COLO668 (cell line): ENCODE data around the gene NAT8.
"Not testable (repeated sequence)": the region's sequence is repeated elsewhere in the genome, so short reads cannot be mapped to it uniquely, and the experiment has no call there.

Experiments
- DNase-seq: peaks from one replicate; lab custom pipeline; 2025; ENCODE audit not compliant: unreplicated experiment; lab: John Stamatoyannopoulos, UW

The NAT8 gene

DNA sequence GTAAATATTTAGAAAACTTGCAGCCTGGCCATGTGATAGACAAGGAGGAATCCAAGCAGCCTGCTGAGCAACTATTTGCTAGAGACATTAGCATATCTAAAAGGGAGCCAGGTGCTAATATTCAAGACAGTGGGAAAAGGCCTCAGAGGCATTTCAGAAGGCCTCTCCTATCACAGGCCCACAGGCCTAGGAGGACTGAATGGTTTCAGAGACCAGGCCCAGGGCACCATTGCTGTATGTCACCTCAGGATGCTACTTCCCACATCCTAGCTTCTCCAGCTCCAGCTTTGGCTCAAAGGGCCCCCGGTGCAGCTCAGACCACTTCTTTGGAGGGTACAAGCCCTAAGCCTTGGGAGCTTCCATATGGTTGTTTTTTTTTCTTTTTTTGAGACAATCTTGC, 3.8 kb downstream of the NAT8 start:
- no peak for DNase-seq

DNA sequence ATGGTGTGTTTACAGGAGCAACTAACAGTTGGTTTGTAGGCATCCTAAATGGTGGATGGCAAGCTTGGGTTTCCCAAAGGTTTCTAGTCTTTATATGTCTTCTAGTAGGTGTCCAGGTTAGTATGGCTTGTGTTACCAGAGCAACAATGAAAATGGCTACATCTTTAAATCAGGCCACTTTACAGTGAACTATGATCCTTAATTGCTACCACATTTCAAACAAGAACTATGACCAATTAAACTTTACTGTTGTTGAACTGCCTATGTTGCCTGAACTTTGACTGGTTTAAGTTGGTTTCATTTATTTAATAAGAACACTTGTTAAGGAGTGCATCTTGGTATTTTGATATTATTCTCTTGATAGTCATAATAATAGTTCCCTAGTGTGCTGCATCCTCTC, 5.2 kb downstream of the NAT8 start:
- not testable (repeated sequence) for DNase-seq

DNA sequence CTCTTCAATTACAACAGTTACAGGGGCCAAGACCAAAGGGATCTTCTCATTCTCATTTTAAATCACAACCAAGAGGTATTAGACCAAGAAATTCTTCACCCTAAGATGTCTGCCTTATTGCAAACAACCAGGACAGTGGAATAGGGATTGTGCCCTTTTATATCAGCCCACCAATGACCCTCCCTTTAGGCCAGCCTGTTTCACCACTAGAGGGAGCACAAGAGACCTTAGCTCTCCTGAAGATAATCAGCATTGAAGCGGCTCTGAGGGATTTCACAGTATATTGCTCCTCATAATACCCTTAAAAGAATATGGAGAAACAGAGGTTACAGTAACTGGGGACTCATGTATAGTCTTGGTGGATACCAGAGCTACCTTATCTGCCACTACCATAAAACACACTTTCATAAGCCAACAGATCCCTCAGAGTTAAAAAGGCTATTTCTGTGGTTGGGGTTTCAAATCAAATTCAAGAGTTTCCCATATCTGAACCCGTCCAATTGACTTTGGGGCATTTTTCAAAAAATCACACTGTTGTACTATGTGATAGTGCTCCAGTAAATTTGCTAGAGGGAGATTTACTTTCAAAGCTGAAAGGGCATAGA, 11.5 kb downstream of the NAT8 start:
- peak; percentile 4 for DNase-seq

DNA sequence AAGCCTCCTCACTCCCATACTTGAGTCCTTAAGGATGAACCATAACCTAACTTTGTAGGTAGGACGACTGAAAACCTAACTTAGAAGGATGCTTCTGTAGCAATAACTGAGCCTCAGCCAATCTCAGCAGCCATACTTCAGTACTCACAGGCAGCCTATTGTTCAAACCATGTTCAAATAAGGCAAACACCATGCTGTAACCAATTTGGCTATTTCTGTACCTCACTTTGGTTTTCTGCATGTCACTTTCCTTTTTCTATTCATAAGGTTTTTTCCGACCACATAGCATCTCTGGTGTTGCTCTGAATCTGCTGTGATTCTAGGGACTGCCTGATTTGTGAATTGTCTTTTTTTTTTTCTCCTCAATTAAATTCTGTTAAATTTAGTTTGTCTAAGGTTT, 13.7 kb downstream of the NAT8 start:
- DNase-seq: not testable (repeated sequence)

DNA sequence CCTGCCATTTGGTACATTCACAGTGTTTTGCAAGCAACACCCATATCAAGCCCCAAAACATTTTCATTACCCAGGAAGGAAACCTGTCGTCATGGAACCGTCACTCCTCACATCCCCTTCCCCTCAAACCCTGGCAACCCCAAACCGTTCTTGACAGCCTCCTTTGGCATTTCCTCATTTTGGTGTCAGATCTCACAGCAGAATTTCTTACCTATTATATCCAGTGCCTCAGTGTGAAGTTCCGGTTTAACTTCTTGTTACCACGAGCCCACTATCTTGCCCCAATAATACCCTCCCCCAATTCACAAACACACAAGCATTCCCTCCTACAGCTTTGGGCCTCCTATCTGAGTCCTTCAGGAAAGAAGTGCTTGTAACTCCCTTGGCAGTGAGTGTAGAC, 16.0 kb downstream of the NAT8 start:
- DNase-seq: not testable (repeated sequence)

DNA sequence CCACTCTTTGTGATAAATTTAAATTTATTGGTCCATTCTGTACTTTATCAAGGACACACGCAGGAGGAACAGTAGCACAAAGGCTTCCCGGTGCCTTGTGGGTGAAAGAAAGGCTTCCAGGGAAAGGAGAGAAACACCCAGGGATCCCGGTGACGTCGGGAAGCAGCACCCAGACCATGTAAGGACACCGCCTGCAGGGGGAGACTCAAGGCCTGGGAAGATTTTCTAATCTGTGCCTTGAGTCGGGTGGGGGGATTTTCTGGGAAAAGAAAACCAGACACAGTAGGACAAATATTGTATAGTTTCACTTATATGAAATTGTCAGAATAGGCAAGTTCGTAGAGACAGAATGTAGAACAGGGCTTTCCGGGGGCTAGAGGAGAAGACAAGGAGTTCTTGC, 17.6 kb downstream of the NAT8 start:
- not testable (repeated sequence) for DNase-seq

DNA sequence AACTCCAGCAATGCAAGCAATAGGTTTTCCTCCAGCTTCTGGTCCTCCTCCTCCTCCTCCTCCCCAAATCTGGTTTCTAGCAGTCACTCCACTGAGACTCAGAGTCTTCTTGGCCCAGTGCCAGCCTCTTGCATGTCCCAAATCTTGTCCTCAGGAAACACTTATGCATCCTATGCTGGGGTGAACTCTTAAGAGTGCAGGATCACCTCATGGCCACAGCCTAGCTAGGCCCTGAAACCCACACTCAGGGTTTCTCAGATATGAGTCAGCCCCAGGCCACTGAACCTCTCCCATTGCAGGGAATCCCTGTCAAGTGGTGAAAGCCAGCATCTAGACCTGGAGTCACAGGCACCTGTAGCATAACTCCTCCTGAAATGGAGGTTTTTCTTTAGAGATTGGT, 18.2 kb downstream of the NAT8 start:
- DNase-seq: not testable (repeated sequence)

DNA sequence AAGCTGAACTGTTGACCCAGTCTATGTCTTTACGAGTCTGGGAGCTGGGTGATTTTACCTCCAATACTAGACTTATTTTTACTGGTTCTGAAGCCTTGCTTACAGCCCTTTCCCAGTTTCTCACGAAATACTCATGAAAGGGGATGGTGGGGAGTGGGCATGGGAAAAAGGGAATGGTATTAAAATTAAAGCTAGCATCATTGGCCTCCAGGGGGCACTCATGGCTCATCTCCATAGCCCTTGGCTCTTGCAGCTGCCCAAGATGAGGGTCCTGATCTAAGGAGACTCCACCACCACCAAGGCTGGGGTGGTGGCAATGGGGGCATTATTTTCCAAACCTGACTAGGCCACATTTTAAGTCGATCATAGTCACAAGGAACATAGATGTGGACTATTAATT, 22.3 kb downstream of the NAT8 start:
- DNase-seq: not testable (repeated sequence)

DNA sequence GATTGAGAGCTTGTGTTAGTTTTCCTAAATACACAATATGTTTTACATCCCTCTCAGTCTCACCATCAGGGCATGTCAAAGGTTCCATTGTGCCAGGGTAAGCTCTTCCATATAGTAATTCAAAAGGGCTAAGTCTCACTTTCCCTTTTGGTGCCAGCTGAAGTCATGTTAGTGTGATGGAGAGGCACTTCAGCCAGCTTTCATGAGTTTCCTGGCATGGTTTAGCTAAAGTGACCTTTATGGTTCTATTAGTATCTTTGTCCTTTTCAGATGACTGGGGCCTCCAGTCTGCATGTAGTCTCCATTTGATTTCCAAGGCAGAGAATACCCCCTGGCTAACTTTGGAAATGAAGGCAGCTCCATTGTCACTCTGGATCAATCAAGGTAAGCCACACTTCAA, 27.2 kb downstream of the NAT8 start:
- DNase-seq: no peak

DNA sequence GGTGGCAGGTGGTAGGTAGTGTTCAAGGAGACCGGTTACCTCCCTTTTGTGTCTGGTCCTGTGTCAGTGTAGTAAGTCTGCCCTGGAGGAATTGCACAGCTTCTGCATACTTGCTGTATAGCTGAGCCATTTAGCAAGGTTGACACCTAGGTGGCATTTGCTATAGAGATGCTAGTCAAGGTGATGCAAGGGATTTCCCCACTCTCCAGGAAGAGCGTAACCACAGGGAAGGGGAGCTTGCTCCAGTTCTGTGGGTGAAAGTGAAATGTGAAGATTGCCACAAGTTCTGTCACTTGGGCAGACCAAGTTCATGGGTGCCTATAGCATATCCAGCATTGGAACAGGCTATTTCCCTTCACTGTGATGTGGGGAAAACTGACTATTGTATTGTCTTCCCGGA, 28.1 kb downstream of the NAT8 start:
- no peak for DNase-seq

DNA sequence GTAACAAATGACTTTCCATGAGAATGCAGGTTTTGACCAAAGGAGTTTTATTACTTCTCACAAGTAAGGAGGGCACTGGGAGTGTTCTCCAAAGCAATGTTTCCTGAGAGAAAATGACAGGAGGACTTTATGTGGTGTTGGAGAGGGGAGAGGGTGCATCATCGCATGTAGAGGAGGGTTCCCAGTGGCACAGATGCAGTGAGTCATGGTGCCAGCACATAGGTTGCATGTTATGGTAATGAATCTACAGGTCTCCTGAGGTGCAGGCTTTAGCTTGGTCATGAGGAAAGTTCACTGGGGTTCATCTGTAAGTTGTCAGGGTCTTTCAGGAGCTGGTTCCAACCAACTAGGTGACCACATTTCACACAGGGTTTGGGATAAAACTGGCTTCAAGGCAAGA, 30.4 kb downstream of the NAT8 start:
- no peak for DNase-seq

DNA sequence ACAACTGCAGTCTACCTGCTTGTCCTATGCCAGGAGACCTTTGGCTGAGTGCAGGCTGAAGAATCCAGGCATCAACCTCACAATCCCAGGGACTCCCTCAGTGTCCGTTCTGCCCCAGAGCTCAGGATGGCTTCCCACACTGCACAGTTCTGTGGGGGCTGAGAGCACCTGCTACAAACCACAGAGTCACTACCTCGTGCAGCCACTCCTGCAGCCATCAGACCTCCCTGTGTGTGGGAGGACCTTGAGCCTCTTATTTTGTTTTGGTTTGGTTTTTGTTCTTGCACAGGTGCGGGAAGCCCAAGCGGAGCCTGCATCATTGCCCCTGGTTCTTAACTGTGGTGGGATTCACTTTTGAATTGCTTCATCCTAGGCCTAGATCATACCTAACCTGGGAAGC, 31.0 kb downstream of the NAT8 start:
- no peak for DNase-seq

DNA sequence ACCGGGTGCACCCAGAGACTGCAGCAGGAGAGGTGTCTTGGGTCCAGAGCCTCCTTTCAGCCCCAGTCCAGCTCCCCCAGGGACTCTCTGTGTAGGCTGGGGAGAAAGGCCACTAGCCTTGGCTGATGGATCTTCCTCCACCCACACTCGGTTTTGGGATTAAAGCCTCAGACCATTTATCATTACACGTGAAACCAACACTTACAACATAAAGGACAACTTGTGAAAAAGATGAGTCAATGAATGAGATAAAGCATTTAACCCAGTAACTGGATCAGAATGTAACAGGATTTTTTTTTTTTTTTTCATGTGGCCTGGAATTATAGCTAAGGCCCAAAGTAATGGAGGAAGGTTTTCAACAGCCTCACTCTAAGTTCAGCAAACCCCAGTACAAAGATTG, 32.1 kb downstream of the NAT8 start:
- DNase-seq: no peak

DNA sequence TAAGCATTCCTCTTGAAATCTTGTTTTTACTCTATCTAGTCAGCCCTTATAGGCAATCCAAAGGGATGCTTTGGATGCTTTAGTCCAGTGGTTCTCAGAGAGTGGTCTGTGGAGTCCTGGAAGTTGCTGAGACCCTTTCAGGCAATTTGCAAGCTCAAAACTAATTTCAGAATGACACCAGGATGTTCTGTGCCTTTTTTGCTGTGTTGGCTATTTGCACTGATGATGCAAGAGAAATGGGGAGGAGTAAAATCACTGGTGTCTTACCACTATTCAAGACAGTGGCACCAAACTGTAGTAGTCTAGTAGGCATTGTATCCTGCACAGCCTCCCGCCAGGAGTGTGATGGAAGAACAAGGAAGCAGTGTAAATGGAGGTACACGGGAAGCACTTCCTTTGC, 37.6 kb downstream of the NAT8 start:
- not testable (repeated sequence) for DNase-seq

DNA sequence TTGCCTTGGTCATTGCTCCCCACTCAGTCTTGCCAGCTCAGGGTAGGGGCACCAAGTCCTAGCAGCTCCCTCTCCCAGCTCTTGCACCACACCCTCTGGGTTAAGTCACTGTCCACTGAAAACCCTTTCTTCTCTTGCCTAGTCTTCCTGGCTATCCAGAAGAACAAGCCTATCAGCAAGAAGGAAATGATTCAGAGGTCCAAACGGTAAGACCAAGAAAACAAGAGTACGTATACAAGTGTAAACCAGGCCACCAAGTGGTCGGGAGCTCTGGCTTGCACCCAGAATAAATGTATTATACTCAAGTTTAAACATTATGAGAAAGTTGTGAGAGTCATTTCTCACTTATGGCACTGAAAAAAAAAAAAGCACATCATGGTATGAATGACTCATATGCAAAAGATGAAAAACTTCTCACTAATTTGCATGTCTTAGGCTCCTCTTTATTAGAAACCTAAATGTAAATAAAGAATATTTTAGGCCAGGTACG, 39.1 kb downstream of the NAT8 start:
- not testable (repeated sequence) for DNase-seq

DNA sequence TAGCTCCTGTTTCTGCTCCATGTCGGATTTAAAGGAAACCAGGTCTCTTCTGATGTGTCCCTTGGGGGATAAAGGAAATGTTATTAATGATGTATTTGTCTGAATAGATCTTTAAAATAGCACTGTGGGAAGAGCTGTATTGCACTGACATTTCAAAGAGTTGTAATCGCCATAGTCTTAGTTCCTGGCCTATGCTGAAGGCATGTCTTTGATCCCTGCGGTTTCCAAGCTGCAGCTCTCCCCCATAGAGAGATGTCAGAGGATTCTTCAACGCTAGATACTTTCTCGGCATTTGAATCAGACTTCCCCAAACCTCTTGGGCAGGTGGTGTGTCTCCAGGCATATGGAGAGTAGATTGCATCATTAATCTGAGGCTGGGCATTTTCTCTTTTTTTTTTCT, 40.4 kb downstream of the NAT8 start:
- no peak for DNase-seq

DNA sequence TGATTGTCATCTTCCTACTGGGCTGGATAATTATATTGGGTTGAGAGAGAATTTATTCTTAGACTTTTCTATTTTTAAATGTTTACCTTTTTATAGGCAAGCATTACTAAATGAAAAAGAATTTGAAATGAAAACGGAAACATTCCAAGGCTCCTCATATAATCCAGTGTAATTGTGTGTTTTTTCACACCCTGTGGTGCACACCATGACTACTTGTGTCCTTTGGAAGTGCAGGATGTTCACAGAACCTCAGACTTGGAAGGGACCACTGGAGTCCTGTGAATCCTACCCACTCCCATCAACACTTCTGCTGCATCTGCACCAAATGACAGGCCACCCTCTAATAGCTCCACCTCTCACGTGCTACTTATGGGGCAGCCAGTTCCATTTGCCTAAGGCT, 48.0 kb downstream of the NAT8 start:
- no peak for DNase-seq

DNA sequence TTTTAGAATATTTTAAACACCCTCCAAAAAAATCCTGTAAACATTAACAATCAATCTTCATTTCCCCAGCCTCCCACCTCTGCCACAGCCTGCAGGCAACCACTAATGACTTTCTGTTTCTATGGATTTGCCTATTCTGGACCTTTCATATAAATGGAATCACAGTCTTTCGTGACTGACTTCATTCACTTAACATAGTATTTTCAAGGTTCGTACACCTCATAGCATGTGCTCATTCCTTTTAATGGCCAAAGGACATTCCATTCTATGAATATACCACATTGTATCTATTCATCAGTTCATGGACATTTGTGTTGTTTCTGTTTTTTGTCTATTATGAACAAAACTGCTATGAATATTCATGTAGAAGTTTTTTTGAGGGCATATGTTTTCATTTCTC, 48.5 kb downstream of the NAT8 start:
- no peak for DNase-seq
